HepG2 (cell line): ENCODE data around the gene ASH1L.

Source experiments
- CHCHD3 ChIP-seq: sonication (generic); formaldehyde crosslinking; IDR thresholded peaks from 2 replicates; pipeline ENCODE4 v1.8.0; 2022; ENCODE audit warnings: mild to moderate bottlenecking, missing genetic modification reagents, moderate library complexity
- CHD4 ChIP-seq: fragments of 200-600 bp; sonication (generic); IDR thresholded peaks from 2 replicates; pipeline ENCODE4 v1.7.0; 2017; ENCODE audit warnings: mild to moderate bottlenecking, low read length, borderline replicate concordance
- HMGXB4 ChIP-seq, 2 experiments: sonication (generic) in 1 of 2; formaldehyde crosslinking in 1 of 2; IDR thresholded peaks; 2 replicates each; pipeline versions ENCODE4 v1.4.0 to v1.6.1; 2018 to 2020; ENCODE audit warnings: missing genetic modification reagents in 2 of 2, borderline replicate concordance in 1 of 2, low read depth in 1 of 2, mild to moderate bottlenecking in 1 of 2, missing biosample characterization in 1 of 2
- HNRNPLL ChIP-seq: fragments of 200-400 bp; formaldehyde crosslinking; IDR thresholded peaks from 2 replicates; pipeline ENCODE4 v1.6.1; 2017; ENCODE audit warnings: mild to moderate bottlenecking, low read depth, low read length; ENCODE audit not compliant: poor library complexity, severe bottlenecking
- RNF2 ChIP-seq: fragments of 450-650 bp; conservative IDR thresholded peaks from 2 replicates; pipeline ENCODE4 v1.6.1; 2016; ENCODE audit warnings: low read depth
- SMC3 ChIP-seq: IDR thresholded peaks from 2 replicates; pipeline ENCODE4 v1.6.1; 2011; ENCODE audit warnings: low read length, improper control_type of control experiment
- SRF ChIP-seq: IDR thresholded peaks from 2 replicates; pipeline ENCODE4 v1.6.1; 2011; ENCODE audit warnings: mild to moderate bottlenecking, low read depth, low read length, moderate library complexity
- TAF1 ChIP-seq: sonication (generic); formaldehyde crosslinking; IDR thresholded peaks from 2 replicates; pipeline ENCODE4 v1.4.0; 2020; ENCODE audit warnings: missing genetic modification reagents
- TF ChIP-seq, protein P1 (sequence below): sonication (generic); formaldehyde crosslinking; IDR thresholded peaks from 2 replicates; pipeline ENCODE4 v1.5.0; 2020; ENCODE audit warnings: mild to moderate bottlenecking, missing genetic modification reagents, moderate library complexity

- no peak for TF ChIP-seq TAF1 (CRISPR knock-in tag)
- TF ChIP-seq HNRNPLL, result no peak
- TF ChIP-seq HMGXB4 (CRISPR knock-in tag; IDR thresholded peaks at IDR 0.05; ENCODE audit: borderline replicate concordance in 1 of 2, low read depth in 1 of 2), result no peak
- no peak for TF ChIP-seq SMC3
- TF ChIP-seq, protein P1, sequence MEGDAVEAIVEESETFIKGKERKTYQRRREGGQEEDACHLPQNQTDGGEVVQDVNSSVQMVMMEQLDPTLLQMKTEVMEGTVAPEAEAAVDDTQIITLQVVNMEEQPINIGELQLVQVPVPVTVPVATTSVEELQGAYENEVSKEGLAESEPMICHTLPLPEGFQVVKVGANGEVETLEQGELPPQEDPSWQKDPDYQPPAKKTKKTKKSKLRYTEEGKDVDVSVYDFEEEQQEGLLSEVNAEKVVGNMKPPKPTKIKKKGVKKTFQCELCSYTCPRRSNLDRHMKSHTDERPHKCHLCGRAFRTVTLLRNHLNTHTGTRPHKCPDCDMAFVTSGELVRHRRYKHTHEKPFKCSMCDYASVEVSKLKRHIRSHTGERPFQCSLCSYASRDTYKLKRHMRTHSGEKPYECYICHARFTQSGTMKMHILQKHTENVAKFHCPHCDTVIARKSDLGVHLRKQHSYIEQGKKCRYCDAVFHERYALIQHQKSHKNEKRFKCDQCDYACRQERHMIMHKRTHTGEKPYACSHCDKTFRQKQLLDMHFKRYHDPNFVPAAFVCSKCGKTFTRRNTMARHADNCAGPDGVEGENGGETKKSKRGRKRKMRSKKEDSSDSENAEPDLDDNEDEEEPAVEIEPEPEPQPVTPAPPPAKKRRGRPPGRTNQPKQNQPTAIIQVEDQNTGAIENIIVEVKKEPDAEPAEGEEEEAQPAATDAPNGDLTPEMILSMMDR (CRISPR knock-in tag), result no peak
- no peak for TF ChIP-seq RNF2
- no peak for TF ChIP-seq SRF
- no peak for TF ChIP-seq CHCHD3 (CRISPR knock-in tag)
- no peak for TF ChIP-seq CHD4
Observed at GRCh38 chr1:155286544-155286943, 276.1 kb downstream of the ASH1L start.
